B cell (primary cell): ENCODE measurements around the gene SLC1A2.

Source experiments
- EZH2 ChIP-seq: IDR thresholded peaks from 2 replicates; pipeline ENCODE4 v1.6.1; 2012; ENCODE audit warnings: borderline replicate concordance, low read depth, mild to moderate bottlenecking, moderate library complexity, low read length; ENCODE audit not compliant: insufficient read depth, poor library complexity, severe bottlenecking
- TF ChIP-seq, protein P1 (sequence below): fragments of 200-600 bp; IDR thresholded peaks from one replicate; pipeline ENCODE4 v1.8.0; 2022; ENCODE audit warnings: antibody characterized with exemption, mild to moderate bottlenecking

- TF ChIP-seq, protein P1, sequence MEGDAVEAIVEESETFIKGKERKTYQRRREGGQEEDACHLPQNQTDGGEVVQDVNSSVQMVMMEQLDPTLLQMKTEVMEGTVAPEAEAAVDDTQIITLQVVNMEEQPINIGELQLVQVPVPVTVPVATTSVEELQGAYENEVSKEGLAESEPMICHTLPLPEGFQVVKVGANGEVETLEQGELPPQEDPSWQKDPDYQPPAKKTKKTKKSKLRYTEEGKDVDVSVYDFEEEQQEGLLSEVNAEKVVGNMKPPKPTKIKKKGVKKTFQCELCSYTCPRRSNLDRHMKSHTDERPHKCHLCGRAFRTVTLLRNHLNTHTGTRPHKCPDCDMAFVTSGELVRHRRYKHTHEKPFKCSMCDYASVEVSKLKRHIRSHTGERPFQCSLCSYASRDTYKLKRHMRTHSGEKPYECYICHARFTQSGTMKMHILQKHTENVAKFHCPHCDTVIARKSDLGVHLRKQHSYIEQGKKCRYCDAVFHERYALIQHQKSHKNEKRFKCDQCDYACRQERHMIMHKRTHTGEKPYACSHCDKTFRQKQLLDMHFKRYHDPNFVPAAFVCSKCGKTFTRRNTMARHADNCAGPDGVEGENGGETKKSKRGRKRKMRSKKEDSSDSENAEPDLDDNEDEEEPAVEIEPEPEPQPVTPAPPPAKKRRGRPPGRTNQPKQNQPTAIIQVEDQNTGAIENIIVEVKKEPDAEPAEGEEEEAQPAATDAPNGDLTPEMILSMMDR, result no peak
- no peak for TF ChIP-seq EZH2
These were observed 35.4 kb downstream of the SLC1A2 start for GRCh38 chr11:35383953-35384352.
